ENCODE data around the gene OR4L1.
"Not testable (repeated sequence)": the region's sequence is repeated elsewhere in the genome, so short reads cannot be mapped to it uniquely, and the experiment has no call there.

The OR4L1 gene

GRCh38 chr14:20059745-20060144 is at the start of gene OR4L1:
Gene OR4L1, plus strand, starts transcription at chr14:20060045. Its CDS starts 0 bp downstream, at chr14:20060045.
- DNase-seq: no peak

GRCh38 chr14:20019257-20019865 is 40.5 kb upstream of the OR4L1 start, which contains the start of gene OR4K14:
Gene OR4K14, minus strand, starts transcription at chr14:20019307. Its CDS starts 4,114 bp downstream, at chr14:20015193.
- no peak for DNase-seq

- DNase-seq: no peak
Observed at GRCh38 chr14:20031058-20031457, 28.8 kb upstream of the OR4L1 start.

- DNase-seq: no peak
Observed at GRCh38 chr14:20035449-20035848, 24.4 kb upstream of the OR4L1 start.

- no peak for DNase-seq
Observed at GRCh38 chr14:20035938-20036337, 23.9 kb upstream of the OR4L1 start, which contains the start of gene OR4K13. Gene OR4K13, minus strand, starts transcription at chr14:20036038. Its CDS starts 1,280 bp downstream, at chr14:20034758.

- DNase-seq: no peak
Observed at GRCh38 chr14:20044243-20044642, 15.6 kb upstream of the OR4L1 start.

- DNase-seq: no peak
Observed at GRCh38 chr14:20048202-20048601, 11.6 kb upstream of the OR4L1 start.

- no peak for DNase-seq
Observed at GRCh38 chr14:20092050-20092449, 32.2 kb downstream of the OR4L1 start.

GRCh38 chr14:20093442-20093841 is 33.6 kb downstream of the OR4L1 start:
- no peak for DNase-seq

GRCh38 chr14:20098926-20099770 is 39.3 kb downstream of the OR4L1 start:
- not testable (repeated sequence) for DNase-seq

- no peak for DNase-seq
Observed at GRCh38 chr14:20110438-20110837, 50.6 kb downstream of the OR4L1 start, which contains the start of gene OR4K17. Gene OR4K17, plus strand, starts transcription at chr14:20110739. Its CDS starts 6,761 bp downstream, at chr14:20117500.
